Lower leg skin (tissue), 3 donors: ENCODE data around the gene LRRC37A3.

Experiments
- POLR2A ChIP-seq, 2 donors: fragments of 450-650 bp; IDR thresholded peaks; one replicate each; pipeline ENCODE4 v1.6.1; 2016 to 2017; ENCODE audit warnings: antibody characterized with exemption in 2 of 2, mild to moderate bottlenecking in 1 of 2, moderate library complexity in 1 of 2
- TF ChIP-seq, protein P1 (sequence below), 3 donors: fragments of 450-650 bp; IDR thresholded peaks; one replicate each; pipeline ENCODE4 v1.5.1; 2016; ENCODE audit warnings: antibody characterized with exemption in 3 of 3, mild to moderate bottlenecking in 3 of 3, moderate library complexity in 2 of 3

DNA sequence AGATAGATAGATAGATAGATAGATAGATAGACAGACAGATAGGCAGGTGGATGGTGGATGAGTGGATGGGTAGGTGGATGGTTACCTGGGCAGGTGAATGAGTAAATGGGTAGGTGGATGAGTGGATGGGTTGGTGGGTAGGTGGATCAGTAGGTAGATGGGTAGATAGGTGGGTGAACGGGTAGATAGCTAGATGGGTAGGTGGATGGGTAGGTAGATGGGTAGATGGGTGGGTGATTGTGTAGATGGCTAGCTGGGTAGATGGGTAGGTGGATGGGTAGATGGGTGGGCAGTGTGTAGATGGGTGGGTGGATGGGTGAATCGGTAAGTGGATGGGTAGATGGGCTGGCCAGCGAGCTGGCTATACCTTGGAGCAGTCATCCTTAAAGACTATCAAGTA lies 21.8 kb upstream of the LRRC37A3 start:
- TF ChIP-seq, protein P1, sequence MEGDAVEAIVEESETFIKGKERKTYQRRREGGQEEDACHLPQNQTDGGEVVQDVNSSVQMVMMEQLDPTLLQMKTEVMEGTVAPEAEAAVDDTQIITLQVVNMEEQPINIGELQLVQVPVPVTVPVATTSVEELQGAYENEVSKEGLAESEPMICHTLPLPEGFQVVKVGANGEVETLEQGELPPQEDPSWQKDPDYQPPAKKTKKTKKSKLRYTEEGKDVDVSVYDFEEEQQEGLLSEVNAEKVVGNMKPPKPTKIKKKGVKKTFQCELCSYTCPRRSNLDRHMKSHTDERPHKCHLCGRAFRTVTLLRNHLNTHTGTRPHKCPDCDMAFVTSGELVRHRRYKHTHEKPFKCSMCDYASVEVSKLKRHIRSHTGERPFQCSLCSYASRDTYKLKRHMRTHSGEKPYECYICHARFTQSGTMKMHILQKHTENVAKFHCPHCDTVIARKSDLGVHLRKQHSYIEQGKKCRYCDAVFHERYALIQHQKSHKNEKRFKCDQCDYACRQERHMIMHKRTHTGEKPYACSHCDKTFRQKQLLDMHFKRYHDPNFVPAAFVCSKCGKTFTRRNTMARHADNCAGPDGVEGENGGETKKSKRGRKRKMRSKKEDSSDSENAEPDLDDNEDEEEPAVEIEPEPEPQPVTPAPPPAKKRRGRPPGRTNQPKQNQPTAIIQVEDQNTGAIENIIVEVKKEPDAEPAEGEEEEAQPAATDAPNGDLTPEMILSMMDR (IDR thresholded peaks at IDR 0.05): no peak
- no peak for TF ChIP-seq POLR2A (IDR thresholded peaks at IDR 0.05)
